ENCODE data around the gene GRM8.

Gene GRM8

DNA sequence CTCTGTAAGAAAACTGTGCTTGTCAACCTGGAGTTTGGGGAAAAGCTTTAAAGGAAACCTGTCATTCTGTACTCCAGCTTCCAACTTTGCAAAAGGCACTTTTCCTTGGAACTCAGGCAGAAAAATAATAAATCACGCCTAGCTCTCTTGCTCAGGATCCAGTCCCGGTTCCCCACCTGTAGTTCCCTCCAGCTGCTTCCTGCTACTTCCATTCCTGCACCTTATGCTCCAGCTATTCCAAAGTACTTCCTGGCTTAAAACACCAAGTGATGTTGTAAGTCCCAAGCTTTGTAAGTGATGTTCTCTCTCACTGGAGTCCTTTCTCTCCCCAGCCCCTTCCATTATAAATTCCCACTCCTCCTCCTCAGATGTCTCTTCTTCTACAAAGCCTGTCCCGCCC, 98.6 kb downstream of the GRM8 start:
- H3K4me3 ChIP-seq (ENCODE audit: low read depth, low read length): no peak overlapping the region
- no peak for DNase-seq (ENCODE audit: low read depth)

DNA sequence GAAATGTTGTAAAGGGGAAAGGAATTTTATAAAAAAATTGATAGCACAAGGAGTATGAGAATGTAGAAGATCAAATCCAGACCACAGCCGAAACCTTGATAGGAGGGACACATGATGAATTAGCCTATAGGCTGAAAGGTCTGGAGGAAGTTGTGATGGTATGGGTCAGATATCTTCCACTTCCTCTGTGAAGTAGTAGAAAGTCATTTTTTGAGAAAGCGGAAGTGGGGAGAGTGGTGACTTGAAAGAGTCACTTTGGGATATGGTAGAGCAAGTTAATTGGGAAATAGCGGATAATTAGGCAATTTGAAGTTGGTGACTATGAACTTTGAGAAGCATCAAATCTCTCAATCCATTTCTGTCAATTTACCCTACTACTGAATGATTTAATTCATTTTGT, 99.4 kb downstream of the GRM8 start:
- no peak for DNase-seq (ENCODE audit: low read depth)
- H3K4me3 ChIP-seq (ENCODE audit: low read depth, low read length): no peak overlapping the region

DNA sequence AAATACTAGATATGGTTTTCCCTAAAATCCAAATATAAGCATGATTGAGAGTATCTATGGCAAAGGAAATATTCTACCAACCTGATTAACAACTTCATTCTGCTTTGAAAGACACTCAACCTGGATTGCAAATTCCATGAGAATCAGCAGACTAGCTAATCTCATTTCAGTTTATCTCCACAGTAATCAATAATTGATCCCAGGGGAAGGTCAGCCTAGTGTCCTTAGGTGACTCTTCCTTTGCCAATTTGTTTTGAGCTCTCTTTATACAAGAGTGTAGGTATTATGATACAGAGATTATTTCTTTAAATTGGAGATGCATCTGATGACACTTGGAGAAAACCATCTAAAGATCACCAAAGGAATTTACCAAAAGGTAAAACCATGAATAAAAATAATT, 100.3 kb downstream of the GRM8 start:
- no peak overlapping the region for H3K4me3 ChIP-seq (ENCODE audit: low read depth, low read length)
- DNase-seq (ENCODE audit: low read depth): no peak

DNA sequence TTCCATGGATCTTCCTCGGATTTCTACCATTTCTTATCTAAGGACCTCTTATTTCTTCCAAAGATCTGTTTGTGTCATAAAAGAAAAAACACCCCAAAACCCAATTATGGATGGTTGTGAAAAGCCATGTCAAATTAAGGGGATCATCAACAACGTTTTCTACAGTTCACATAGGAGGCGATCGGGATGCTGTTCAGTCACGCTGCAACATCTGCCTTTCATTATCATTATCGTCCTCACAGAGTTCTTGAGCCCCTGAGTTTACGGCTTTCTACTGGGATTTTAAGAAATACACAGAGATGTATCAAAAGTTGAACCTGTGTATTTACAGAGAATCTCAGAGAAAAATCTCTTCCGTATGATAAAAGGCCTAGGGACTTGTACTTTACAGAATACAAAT, 101.4 kb downstream of the GRM8 start:
- no peak for DNase-seq (ENCODE audit: low read depth)
- H3K4me3 ChIP-seq (ENCODE audit: low read depth, low read length): no peak overlapping the region

DNA sequence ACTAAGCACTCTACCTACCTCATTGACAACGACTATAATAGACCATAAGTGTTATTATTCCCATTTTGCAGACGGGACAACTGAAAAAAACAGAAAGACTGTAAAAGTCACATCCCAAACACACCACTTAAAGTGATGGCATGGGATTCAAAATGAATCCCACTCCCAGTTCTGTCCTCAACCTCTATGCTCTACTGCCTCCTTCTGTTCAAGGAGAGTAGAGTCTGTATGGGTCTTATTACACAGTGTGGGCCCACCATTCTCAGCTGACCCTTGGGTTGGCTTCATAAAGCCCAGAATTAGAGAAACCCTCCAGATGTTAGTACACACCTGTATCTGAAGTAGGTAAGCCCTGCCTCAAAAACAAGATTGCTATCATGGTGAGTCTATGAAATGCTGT, 102.2 kb downstream of the GRM8 start:
- no peak overlapping the region for H3K4me3 ChIP-seq (ENCODE audit: low read depth, low read length)
- no peak for DNase-seq (ENCODE audit: low read depth)

DNA sequence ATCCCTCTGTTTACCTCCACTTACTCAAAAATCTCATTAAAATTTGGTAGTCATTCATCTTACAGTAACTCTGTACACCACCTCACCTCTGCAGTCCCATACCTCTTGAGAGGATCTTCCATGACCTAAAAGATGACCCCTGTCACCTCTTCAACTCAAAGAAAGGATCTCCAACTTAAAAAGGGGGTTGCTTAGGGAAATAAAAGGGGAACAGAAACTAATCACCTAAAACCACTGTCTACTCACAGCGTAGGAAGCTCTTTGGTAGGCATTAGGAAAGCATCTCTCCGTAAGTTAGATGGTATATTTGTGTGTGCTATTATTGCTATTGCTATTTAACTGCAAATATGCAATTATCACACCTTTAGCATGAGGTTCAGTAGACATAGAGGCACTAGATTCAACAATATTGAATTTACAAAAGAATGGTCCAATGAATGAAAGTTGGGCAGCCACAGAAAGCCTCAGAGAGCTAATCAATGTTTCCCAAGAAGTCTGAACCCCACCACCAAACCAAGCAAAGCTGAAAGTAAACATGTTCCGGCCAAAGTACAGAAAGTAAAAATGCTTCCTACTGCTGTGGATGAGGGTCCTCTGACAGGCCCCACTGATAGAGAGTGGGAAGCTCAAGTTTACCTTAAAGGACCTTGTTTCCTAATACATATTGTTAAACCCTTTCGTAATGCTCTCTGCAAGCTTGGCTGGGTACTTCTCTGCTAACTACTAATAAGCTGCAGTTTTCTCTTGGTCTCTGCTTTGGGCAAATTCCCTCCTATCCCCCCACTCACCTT, 105.8 kb downstream of the GRM8 start:
- DNase-seq (ENCODE audit: low read depth): no peak
- H3K4me3 ChIP-seq (ENCODE audit: low read depth, low read length): no peak overlapping the region

DNA sequence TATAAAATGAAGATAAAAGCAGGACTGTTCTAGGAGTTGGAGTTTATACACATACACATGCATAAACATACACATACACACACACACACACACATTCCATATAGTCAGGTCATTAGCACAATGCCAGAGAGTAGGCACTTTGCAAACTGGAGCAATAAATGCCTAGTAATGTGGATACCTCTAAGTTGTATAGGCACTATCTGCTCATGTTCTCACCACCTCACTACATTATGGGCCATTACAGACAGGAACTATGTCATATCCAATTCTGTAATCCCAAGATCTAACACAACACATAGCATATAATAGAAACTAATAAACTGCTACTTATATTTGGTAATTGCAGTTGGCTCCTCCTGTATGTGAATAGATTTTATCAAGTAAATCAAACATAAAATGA, 115.6 kb downstream of the GRM8 start:
- DNase-seq (ENCODE audit: low read depth): no peak
- no peak overlapping the region for H3K4me3 ChIP-seq (ENCODE audit: low read depth, low read length)

DNA sequence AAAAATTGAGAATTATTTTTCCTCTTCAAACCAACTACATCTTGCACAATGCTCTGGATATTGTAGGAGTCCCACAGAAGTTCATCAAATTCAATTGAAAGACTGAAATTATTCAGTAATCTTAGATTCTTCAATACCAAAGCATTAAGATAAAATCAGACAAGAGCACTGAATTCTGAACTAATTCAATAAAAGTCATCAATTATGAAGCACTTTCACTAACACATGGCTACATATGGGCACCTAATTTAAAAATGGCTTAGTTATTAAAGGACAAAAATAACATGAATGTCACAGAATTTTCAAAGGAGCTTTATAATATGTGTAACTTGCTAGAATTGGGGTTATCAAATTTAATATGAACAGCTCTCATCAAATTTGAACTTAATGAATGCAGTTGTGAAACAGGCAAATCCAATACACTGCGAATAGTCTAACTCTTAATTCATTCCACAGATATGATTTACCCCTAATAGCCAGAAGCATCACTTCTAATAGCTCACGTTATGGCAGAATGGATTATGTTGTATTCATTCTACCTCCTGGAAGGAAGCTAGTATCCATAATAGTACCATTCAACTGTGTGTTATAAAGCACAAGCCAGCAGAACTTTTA, 116.8 kb downstream of the GRM8 start:
- H3K4me3 ChIP-seq (ENCODE audit: low read depth, low read length): no peak overlapping the region
- no peak for DNase-seq (ENCODE audit: low read depth)

DNA sequence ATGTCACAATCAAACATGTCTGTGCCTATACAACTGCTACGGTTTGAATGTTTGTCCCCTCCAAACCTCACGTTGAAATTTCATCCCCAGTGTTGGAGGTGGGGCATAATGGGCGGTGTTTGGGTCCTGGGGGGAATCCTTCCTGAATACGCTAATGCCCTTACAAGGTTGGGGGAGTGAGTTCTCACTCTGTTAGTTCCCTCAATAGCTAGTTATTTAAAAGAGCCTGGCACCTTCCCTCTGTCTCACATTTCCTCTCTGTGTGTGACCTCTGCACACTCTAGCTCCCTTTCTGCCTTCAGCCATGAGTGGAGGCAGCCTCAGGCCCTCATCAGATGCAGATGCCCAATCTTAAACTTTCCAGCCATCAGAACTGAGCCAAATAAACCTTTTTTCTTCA, 129.5 kb downstream of the GRM8 start:
- no peak overlapping the region for H3K4me3 ChIP-seq (ENCODE audit: low read depth, low read length)
- DNase-seq (ENCODE audit: low read depth): no peak

DNA sequence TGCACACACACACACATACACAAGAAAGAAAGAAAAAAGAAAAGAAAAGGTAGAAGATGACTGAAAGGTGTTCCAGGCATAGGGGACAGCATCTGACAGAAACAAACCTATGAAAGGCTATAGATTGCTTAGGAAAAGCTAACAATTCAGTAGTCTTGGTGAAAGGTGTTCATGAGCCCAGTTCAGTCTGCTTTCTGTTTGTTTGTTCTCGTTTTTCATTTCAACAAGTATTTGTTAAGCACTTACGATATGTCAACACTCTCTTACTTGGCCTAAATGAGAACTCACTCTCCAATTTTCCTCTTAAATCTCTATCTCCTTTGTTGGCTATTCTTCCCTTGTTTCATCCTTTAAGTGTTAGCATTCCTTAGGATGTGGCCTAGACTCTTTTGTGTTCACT, 133.2 kb downstream of the GRM8 start:
- H3K4me3 ChIP-seq (ENCODE audit: low read depth, low read length): no peak overlapping the region
- DNase-seq (ENCODE audit: low read depth): no peak

DNA sequence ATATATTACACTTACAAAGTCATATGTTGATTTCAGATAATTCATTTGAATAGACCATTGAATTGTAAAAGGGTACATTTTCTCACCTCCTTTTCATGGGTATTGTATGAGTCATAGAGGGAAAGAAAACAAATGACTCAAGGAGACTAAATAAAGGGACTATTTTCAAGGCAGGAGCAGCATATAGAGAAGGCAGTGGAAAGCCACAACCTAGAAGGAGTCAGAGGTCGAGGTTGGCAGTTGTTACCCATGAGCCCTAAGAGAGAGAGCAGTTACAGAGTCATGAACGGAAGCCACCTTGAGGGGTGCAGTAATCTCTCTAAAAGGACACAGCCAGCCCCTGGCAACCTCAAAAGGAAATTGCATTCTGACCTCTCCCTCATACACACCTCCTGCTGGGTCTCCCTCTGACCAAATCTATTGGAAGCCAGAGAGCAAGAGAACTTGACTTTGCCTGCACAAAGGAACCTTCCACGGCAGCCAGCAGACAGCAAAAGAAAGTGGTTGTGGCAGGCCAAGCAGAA, 137.9 kb downstream of the GRM8 start:
- DNase-seq (ENCODE audit: low read depth): no peak

DNA sequence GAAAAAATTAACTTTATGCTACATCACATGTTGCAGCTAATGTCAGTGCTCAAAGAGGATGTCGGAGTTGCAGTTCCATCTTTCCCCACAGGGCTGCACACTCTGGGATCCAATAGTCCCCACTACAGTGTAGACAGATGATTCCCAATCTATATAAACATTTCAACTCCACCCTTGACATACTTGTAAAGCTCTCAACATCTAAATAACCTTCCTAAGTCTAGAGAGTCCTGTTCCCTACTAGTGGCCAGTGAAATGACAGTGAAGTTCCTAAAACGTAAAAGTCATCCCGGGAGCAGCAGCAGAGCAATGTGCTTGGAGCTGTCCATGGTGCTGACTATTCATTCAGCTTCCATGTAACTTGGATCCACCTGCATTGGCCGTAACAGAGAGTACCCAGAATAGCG, 145.1 kb downstream of the GRM8 start:
- no peak for DNase-seq (ENCODE audit: low read depth)

More for the DNA sequence above, 137.9 kb downstream of the GRM8 start:
- H3K4me3 ChIP-seq (ENCODE audit: low read depth, low read length): no peak overlapping the region

DNA sequence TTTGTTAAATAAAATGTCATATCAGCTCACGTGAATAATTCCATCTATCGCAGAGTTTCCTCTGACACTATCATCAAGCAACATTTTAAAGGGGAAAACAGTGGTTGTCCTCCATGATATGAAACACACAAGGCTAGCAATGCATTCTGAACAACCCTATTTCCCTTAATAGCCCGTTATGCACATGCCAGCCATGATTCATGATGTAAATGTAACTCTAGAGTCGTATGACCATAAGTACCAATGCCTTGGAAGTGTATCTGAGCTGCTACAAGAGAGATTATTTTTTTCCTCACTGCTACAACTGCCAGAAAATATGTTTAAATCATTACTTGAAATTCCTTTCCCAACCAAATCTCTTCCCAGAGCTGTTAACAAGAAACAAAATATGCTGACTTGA, 159.4 kb downstream of the GRM8 start:
- no peak for DNase-seq (ENCODE audit: low read depth)
- no peak overlapping the region for H3K4me3 ChIP-seq (ENCODE audit: low read depth, low read length)

More for the DNA sequence above, 145.1 kb downstream of the GRM8 start:
- no peak overlapping the region for H3K4me3 ChIP-seq (ENCODE audit: low read depth, low read length)

DNA sequence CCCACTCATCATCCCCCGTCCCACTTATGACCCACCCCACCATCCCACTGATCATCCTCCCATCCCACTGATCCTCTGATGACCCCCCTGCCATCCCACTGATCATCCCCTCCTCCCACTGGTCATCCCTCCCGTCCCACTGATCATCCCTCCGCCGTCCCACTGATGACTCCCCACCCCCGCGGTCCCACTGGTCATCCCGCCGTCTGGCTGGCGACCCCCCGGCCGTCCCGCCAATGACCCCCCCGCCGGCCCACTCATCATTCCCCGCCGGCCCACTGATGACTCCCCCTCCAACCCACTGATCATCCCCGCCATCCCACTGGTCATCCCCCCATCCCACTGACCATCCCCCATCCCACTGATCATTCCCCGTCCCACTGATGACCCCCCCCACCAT, 161.1 kb downstream of the GRM8 start:
- H3K4me3 ChIP-seq (ENCODE audit: low read depth, low read length): no peak overlapping the region
- no peak for DNase-seq (ENCODE audit: low read depth)

DNA sequence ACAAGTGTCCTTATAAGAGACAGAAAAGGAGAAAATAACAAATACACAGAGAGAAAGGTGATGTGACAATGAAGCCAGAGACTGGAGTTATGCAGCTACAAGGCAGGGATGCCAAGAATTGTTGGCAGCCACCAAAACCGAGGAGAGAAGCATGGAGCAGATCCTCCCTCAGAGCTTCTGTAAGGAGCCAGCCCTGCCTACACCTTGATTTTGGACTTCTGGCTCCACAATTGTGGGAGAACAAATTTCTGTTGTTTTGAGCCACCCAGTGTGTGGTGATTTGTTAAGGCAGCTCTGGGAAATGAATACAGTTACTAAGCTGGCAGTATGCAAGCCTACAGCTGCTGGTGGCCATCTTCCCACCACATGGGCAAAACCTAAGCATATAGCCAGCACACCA, 163.6 kb downstream of the GRM8 start:
- no peak for DNase-seq (ENCODE audit: low read depth)
- no peak overlapping the region for H3K4me3 ChIP-seq (ENCODE audit: low read depth, low read length)

DNA sequence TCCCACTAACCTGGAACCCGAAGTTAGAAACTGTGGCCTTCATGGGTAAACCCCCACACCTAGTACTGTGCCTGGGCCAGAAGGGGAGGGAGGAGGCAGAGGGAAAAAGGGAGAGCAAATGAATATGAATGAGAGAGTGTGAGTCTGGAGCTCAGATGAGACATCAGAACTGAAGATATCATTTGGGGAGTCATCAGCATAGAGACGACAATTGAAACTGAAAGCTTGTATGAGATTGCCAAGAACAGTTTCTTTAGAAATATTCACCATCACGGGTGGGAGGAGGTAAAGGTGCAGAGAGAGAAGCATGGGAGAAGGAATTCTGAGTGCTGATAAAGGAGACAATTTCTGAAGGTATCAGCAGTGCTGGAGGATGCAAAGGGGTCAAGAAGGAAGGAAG, 171.2 kb downstream of the GRM8 start:
- DNase-seq (ENCODE audit: low read depth): no peak
- no peak overlapping the region for H3K4me3 ChIP-seq (ENCODE audit: low read depth, low read length)

DNA sequence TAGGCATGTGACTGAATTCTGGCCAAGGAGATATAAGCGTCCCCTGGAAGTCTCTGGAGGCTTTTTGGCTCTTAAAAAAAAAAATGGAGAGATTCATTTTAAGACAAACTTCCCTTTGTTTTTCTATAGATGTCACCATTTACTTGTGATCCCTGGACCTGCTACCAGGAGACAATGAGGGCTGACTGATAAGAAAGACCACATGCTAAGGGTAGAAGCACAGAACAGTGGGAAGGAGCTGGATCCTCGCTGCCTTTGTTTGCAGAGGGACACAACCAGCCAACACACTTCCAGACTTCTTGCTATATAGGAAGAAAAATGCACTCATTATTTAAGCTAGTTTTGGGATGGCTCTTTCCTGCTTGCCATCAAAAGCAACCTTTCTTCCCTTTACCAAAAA, 172.2 kb downstream of the GRM8 start:
- H3K4me3 ChIP-seq (ENCODE audit: low read depth, low read length): no peak overlapping the region
- no peak for DNase-seq (ENCODE audit: low read depth)

DNA sequence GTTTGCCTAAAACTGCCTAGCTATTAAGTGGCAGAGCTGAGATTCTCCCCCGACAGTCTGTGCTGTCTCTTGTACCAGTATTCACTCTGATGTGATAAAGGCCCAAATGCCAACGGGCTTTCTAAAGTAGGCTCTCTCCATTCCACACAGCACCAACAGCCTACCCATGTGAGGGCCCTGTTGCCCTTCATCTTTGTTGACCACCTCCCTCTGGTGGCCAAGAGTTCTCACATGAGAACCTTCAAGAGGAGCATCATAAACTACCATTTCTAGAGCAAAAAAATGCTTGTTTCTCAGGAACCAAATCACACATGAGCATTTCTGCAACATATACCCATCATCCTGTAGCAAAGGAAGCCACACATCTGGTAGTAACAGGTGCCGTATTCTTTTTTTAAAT, 185.8 kb downstream of the GRM8 start:
- H3K4me3 ChIP-seq (ENCODE audit: low read depth, low read length): no peak overlapping the region
- DNase-seq (ENCODE audit: low read depth): no peak

DNA sequence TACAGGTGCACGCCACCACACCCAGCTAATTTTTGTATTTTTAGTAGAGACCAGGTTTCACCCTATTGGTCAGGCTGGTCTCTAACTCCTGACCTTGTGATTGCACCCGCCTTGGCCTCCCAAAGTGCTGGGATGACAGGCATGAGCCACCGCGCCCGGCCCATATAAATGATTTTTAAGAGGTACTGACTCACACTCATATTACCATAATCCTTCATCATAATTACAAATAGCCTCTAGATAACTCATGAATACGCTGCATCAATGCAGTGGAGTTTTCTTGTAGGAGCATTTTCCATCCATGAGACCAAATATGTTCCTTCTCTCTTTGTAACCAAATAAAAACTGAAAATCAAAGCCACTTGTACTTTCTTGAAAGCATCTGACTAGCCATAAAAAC, 193.3 kb downstream of the GRM8 start:
- H3K4me3 ChIP-seq (ENCODE audit: low read depth, low read length): no peak overlapping the region
- no peak for DNase-seq (ENCODE audit: low read depth)

DNA sequence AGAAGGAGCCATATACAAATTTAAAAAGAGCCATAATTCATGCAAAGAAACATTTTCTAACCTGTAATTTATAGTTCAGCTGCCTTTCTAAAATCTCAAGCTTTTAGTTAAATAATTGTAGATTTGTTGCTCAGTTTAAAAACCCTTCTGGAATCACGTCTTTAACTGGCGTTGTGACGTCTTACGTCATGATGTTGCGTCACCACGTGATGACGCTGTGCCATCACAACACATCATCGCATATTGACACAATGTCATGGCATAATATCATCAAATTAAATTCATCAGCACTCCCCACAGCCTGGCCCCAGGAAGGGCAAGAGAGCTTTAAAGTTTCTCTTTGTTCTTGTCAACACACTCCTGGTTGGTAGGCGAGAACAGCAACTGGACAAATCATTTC, 194.8 kb downstream of the GRM8 start:
- no peak overlapping the region for H3K4me3 ChIP-seq (ENCODE audit: low read depth, low read length)
- no peak for DNase-seq (ENCODE audit: low read depth)

DNA sequence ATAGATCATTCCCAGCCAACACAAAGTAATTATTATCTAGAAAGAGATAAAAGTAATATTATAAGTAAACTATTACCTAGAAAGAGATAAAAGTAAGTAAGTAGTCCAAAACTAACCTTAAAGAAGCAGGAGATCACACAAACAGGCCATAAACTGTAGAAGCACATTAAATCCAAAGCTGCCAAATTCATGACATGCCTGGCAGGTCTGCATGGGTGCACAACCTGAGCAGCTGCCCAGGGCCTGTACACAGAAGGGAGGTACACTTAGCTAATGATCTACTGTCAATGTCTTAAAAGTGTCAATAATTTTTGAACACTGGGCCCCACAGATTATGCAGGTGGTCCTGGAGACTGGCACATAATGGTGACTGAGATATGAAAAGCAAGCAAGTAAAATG, 196.5 kb downstream of the GRM8 start:
- no peak overlapping the region for H3K4me3 ChIP-seq (ENCODE audit: low read depth, low read length)
- no peak for DNase-seq (ENCODE audit: low read depth)

Measured in skeletal muscle cell (primary cell).